GM21737 (cell line): ENCODE results near the gene DZIP1.

Experiments
- ATAC-seq: cut with Tn5 transposase; IDR thresholded peaks from one replicate; pipeline ENCODE4 v1.9.1; 2021; ENCODE audit warnings: mild to moderate bottlenecking, moderate library complexity; ENCODE audit not compliant: unreplicated experiment

DZIP1 gene

GRCh38 chr13:95643571-95643935, 953 bp downstream of the DZIP1 start:
- ATAC-seq: no peak

GRCh38 chr13:95642999-95643398, 1.5 kb downstream of the DZIP1 start:
- ATAC-seq: no peak

DNA sequence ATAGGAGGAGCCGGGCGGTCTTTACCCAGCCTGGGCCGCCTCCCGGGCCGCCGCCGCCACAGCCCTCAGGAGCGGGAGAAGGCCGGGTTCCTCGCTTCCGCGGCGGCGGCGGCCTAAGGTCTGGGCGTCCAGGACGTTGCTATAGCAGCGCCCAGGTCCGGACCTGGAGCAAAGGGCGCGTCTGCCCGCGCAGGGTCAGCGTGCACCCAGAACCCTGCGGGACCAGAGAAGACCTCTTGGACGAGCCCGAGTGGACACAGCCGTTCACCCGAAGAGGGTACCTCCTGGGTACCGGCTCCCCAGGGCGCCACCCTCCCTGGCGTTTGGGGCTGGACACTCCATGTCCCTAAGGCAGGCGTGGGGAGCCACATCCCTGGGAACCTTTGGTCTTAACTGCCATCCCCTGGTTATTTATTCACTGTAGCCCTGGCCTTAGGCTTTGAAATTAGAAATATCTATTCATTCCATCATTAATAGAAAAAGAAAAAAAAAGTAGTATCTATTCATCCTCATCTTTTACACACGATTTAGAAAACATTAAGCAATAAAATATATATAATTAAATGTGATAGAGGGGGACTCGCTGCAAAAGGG, 2.4 kb downstream of the DZIP1 start:
- ATAC-seq: no peak

GRCh38 chr13:95641291-95642027, 3.0 kb downstream of the DZIP1 start:
- no peak for ATAC-seq

- no peak for ATAC-seq
These were observed 7.7 kb downstream of the DZIP1 start for GRCh38 chr13:95636853-95637252.

DNA sequence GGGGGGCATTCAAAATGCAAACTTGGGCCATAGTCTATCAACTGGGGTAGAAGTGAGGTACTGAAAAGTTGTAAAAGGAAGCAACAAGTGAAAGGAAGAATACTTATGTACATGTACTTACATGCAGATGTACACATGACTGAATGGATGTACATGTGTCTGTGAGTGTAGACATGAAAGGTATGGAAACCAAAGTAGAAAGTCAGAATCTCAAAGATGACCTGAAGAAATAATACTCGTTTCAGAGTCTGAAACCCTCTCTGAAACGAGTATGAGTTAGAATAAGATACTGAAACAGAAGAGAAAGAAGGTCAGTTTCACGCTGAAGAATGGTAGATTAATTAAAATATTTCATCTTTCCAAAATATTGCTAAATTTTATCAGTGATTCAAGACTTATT, 13.9 kb downstream of the DZIP1 start:
- ATAC-seq: no peak

- no peak for ATAC-seq
These were observed 15.4 kb downstream of the DZIP1 start for GRCh38 chr13:95629071-95629470.

GRCh38 chr13:95628488-95628887, 16.0 kb downstream of the DZIP1 start:
- no peak for ATAC-seq

- ATAC-seq: no peak
These were observed 16.9 kb downstream of the DZIP1 start for GRCh38 chr13:95627590-95627989.

DNA sequence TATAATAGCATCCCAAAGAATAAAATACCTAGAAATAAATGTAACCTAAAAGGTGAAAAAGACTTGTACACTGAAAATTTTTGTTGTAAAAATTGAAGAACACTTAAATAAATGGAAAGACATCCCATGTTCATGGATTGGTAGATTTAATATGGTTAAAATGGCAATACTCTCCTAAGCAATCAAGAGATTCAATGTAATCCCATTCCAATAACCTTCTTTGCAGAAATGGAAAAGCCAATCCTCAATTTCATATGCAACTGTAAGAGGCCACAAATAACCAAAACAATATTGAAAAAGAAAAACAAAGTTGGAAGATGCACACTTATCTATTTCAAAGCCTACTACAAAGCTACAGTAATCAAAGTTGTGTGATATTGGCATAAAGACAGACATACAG, 17.7 kb downstream of the DZIP1 start:
- no peak for ATAC-seq

DNA sequence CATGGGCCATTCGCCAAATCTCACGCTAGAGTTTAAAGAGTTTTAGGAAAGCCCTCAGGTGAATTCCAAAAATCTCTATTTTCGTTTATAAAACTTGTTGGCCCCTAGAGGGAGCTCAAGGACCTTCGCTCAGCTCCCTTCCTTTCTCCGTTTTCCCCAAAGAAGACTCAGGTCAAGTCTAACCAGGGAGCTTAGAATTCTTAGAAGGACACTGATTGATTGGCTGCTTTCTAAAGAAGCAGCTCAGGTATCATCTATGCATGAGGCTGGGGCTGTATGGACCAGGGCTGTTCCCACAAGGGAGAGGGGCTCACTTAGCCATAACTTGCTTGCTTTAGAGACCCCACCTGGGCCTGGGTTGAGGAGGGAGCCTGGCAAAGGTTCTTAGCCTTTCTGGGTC, 20.5 kb downstream of the DZIP1 start:
- no peak for ATAC-seq

GRCh38 chr13:95623141-95623540, 21.4 kb downstream of the DZIP1 start:
- ATAC-seq: no peak

- ATAC-seq: no peak
These were observed 23.5 kb downstream of the DZIP1 start for GRCh38 chr13:95620825-95621498.

- ATAC-seq: no peak
These were observed 24.3 kb downstream of the DZIP1 start for GRCh38 chr13:95620030-95620824.

- ATAC-seq: no peak
These were observed 29.0 kb downstream of the DZIP1 start for GRCh38 chr13:95615539-95615938.

DNA sequence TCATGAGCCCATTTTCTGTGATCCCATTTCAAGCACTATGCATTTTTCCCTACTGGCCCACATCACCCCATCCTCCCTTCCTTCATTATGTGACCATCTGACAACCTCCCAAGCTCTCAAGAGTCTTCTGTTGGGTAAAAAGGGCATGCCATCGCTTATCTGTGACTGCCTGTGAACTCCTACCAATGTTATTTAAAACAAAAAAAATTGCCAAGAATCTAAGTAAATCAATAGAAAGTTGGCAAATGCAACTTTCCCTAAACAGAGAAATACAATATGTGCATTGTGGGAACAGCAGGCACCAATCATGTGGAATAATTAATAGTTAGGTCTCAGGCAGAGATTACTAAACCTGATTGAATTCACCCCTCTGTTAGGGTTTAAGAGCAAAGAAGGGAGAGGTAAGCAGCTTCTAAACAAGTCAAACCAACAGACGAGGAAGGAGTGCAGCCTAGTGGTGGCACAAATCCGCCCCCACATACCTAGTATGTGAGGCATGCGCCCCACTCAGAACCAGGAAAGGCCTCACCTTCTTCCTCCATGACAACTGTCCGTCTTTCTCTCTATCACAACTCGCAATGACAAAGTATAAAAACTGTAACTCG, 29.8 kb downstream of the DZIP1 start:
- no peak for ATAC-seq

DNA sequence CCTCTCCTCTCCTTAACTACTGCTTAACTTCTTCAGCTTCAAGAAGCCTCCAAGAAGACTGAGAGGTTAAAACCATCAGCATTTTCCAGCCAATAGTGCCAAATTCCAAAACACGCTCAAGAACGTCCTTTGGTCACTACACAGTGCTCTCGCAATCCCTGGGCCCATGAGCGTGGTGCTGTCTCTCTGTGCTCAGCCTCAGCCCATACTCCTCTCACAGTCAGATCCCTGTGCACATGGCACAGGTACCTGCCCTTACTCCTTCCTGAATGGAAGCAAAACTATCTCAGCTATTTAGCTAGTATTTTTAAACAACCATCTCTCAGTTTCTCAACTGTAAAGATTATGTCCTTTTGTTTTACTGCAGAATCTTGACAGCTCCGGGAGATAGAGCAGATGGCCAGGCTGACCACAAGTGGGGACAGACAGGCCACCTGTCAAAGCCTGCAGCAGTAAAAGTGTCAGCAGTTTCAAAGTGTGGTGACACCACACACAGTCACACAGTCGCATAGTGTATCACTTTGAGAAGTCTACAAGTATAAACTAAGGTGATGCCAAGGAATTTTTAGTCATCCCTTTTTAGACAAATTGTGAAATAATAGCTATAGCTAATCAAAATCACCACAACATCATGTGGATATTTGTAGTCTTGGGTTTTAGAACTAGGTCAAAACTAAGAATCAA, 35.7 kb downstream of the DZIP1 start:
- no peak for ATAC-seq

- ATAC-seq: no peak
These were observed 37.1 kb downstream of the DZIP1 start for GRCh38 chr13:95607366-95607765.

GRCh38 chr13:95605448-95606125, 38.9 kb downstream of the DZIP1 start:
- no peak for ATAC-seq

- ATAC-seq: no peak
These were observed 40.0 kb downstream of the DZIP1 start for GRCh38 chr13:95604556-95604915.
